CD8-positive, alpha-beta memory T cell (primary cell): ENCODE results near the gene SEPTIN5. TPM values are rescaled to one million over a fixed set of nuclear protein-coding genes. Genes with fewer than 3 reads are reported as not detected.
"Not testable (repeated sequence)": the region's sequence is repeated elsewhere in the genome, so short reads cannot be mapped to it uniquely, and the experiment has no call there.

ENCODE experiments used
- CTCF ChIA-PET: fragments of 350-600 bp; sonication (Branson Sonifier 250); formaldehyde crosslinking; loops from one replicate; lab custom pipeline; 2021; ENCODE audit warnings: antibody characterized with exemption; lab: Charles Lee
- POLR2A ChIA-PET: fragments of 350-600 bp; sonication (Branson Sonifier 250); formaldehyde crosslinking; loops from one replicate; lab custom pipeline; 2021; ENCODE audit warnings: antibody characterized with exemption; lab: Charles Lee
- DNase-seq, 5 donors: peaks; one replicate each; pipeline versions ENCODE4 v3.0.0 to v3.0.0-alpha.2; 2020 to 2022; ENCODE audit warnings: mixed read lengths in 1 of 5
- H3K27ac ChIP-seq: one replicate; pipeline ENCODE4 v1.7.0; 2013; ENCODE audit warnings: low read depth, mild to moderate bottlenecking, low read length, moderate library complexity
- H3K27me3 ChIP-seq: 2 replicates; pipeline ENCODE4 v1.7.0; 2013; ENCODE audit warnings: low read length, mild to moderate bottlenecking; ENCODE audit not compliant: insufficient read depth, poor library complexity, severe bottlenecking
- H3K36me3 ChIP-seq: 2 replicates; pipeline ENCODE4 v1.7.0; 2013; ENCODE audit warnings: mild to moderate bottlenecking, low read length, moderate library complexity; ENCODE audit not compliant: insufficient read depth
- H3K4me1 ChIP-seq: 2 replicates; pipeline ENCODE4 v1.7.0; 2013; ENCODE audit warnings: mild to moderate bottlenecking, low read length, moderate library complexity; ENCODE audit not compliant: insufficient read depth
- H3K4me3 ChIP-seq: 2 replicates; pipeline ENCODE4 v1.7.0; 2013; ENCODE audit warnings: mild to moderate bottlenecking, low read length
- H3K9me3 ChIP-seq: 2 replicates; pipeline ENCODE4 v1.7.0; 2013; ENCODE audit warnings: mild to moderate bottlenecking, low read length
- H3K27ac Mint-ChIP-seq, 8 donors: one replicate each; pipeline ENCODE4 v1.8.0; 2020 to 2021; ENCODE audit warnings: mixed read lengths in 8 of 8, mild to moderate bottlenecking in 6 of 8, inconsistent platforms in 3 of 8, moderate library complexity in 3 of 8
- H3K27me3 Mint-ChIP-seq, 2 donors: one replicate each; pipeline ENCODE4 v1.8.0; 2020 to 2021; ENCODE audit warnings: mixed read lengths in 2 of 2, mild to moderate bottlenecking in 1 of 2, moderate library complexity in 1 of 2
- H3K36me3 Mint-ChIP-seq, 3 donors: one replicate each; pipeline ENCODE4 v1.8.0; 2020 to 2021; ENCODE audit warnings: mixed read lengths in 3 of 3, inconsistent platforms in 1 of 3, mild to moderate bottlenecking in 1 of 3
- H3K4me1 Mint-ChIP-seq, 3 donors: one replicate each; pipeline ENCODE4 v1.8.0; 2020 to 2021; ENCODE audit warnings: mixed read lengths in 3 of 3, inconsistent platforms in 1 of 3, mild to moderate bottlenecking in 1 of 3
- H3K4me3 Mint-ChIP-seq, 7 donors: one replicate each; pipeline ENCODE4 v1.8.0; 2020 to 2021; ENCODE audit warnings: mixed read lengths in 7 of 7, mild to moderate bottlenecking in 6 of 7, moderate library complexity in 4 of 7, inconsistent platforms in 2 of 7
- H3K9me3 Mint-ChIP-seq, 5 donors: one replicate each; pipeline ENCODE4 v1.8.0; 2020 to 2022; ENCODE audit warnings: mixed read lengths in 5 of 5, mild to moderate bottlenecking in 3 of 5, moderate library complexity in 2 of 5, inconsistent platforms in 1 of 5
- polyA plus RNA-seq: library from polyadenylated mRNA; unstranded; fragments of 300-500 nt; fragmentation: Illumina TruSeq; gene quantifications from one replicate; pipeline ENCODE4 v1.2.3, GENCODE V29; 2021
- total RNA-seq, 2 experiments: library from RNA; stranded (reverse); gene quantifications; one replicate each; pipeline ENCODE4 v1.2.3, GENCODE V29; 2021

The SEPTIN5 gene
- total and polyA plus RNA-seq, 3 experiments from 2014 or later, result 0.20 to 0.38 TPM; not detected in 1

DNA sequence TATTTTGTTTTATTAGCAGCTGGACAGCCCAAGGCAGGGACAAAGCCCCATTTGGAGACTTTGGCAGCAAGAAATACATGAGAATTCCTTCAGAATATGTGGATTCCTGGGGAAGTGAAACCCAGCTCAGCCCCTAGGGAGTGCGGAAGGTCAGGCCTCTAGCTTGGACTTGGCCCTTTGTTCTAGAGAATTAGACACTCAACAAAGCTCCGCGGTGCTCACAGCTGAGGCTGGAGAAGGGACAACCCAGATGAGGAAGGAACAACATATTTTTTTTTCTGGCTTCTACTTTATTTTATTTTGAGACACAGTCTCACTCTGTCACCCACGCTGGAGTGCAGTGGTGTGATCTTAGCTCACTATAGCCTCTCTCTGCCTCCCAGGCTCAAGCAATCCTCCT lies 44.7 kb upstream of the SEPTIN5 start:
- no peak overlapping the region for H3K4me3 Mint-ChIP-seq
- no peak for DNase-seq
- no peak overlapping the region for H3K27ac Mint-ChIP-seq
- no peak overlapping the region for H3K27ac ChIP-seq
- CTCF ChIA-PET, result no interaction called here
- H3K27me3 ChIP-seq, result peaks cover 22% of the 10 kb centered on the region
- H3K27me3 Mint-ChIP-seq, result peaks cover 3 to 26% of the 10 kb centered on the region in 2 donors
- no peaks in the 10 kb centered on the region for H3K9me3 ChIP-seq
- no peaks in the 10 kb centered on the region for H3K4me1 Mint-ChIP-seq
- no peaks in the 10 kb centered on the region for H3K36me3 ChIP-seq
- no peaks in the 10 kb centered on the region for H3K9me3 Mint-ChIP-seq
- no peaks in the 10 kb centered on the region for H3K36me3 Mint-ChIP-seq
- no peaks in the 10 kb centered on the region for H3K4me1 ChIP-seq
- POLR2A ChIA-PET, result no interaction called here
- no peak overlapping the region for H3K4me3 ChIP-seq

- no peak overlapping the region for H3K27ac Mint-ChIP-seq
- no peak for DNase-seq
- Histone ChIP-seq H3K4me3 (no peak overlapping the region), H3K4me1 (no peaks in the 10 kb centered on the region), H3K27ac (no peak overlapping the region), H3K9me3 (no peaks in the 10 kb centered on the region), H3K27me3 (peaks cover 16% of the 10 kb centered on the region), H3K36me3 (no peaks in the 10 kb centered on the region)
- H3K27me3 Mint-ChIP-seq, result peaks cover 3 to 31% of the 10 kb centered on the region in 2 donors
- no peak overlapping the region for H3K4me3 Mint-ChIP-seq
- H3K36me3 Mint-ChIP-seq, result no peaks in the 10 kb centered on the region
- H3K4me1 Mint-ChIP-seq, result no peaks in the 10 kb centered on the region
- ChIA-PET CTCF (no interaction called here), POLR2A (no interaction called here)
- H3K9me3 Mint-ChIP-seq, result no peaks in the 10 kb centered on the region
Measured at GRCh38 chr22:19671316-19671715, 43.0 kb upstream of the SEPTIN5 start.

GRCh38 chr22:19672054-19672776 lies 42.1 kb upstream of the SEPTIN5 start:
- Mint-ChIP-seq H3K4me1 (no peaks in the 10 kb centered on the region), H3K27ac (no peak overlapping the region), H3K36me3 (no peaks in the 10 kb centered on the region), H3K27me3 (peaks cover 3 to 27% of the 10 kb centered on the region in 2 donors), H3K4me3 (no peak overlapping the region), H3K9me3 (no peaks in the 10 kb centered on the region)
- ChIA-PET CTCF (no interaction called here), POLR2A (no interaction called here)
- Histone ChIP-seq H3K4me3 (no peak overlapping the region), H3K36me3 (no peaks in the 10 kb centered on the region), H3K27me3 (peaks cover 13% of the 10 kb centered on the region), H3K27ac (no peak overlapping the region), H3K9me3 (no peaks in the 10 kb centered on the region), H3K4me1 (no peaks in the 10 kb centered on the region)
- DNase-seq, result no peak

GRCh38 chr22:19673660-19674059 lies 40.6 kb upstream of the SEPTIN5 start:
- H3K9me3 Mint-ChIP-seq, result no peaks in the 10 kb centered on the region
- Histone ChIP-seq H3K27ac (no peak overlapping the region), H3K27me3 (peaks cover 3% of the 10 kb centered on the region), H3K9me3 (no peaks in the 10 kb centered on the region), H3K4me1 (no peaks in the 10 kb centered on the region), H3K36me3 (no peaks in the 10 kb centered on the region), H3K4me3 (no peak overlapping the region)
- DNase-seq, result no peak
- peaks cover 0 to 3% (median 0%) of the 10 kb centered on the region in 3 donors for H3K36me3 Mint-ChIP-seq
- CTCF ChIA-PET, result no interaction called here
- H3K27me3 Mint-ChIP-seq, result peaks cover 4 to 33% of the 10 kb centered on the region in 2 donors
- no peaks in the 10 kb centered on the region for H3K4me1 Mint-ChIP-seq
- H3K27ac Mint-ChIP-seq, result no peak overlapping the region
- POLR2A ChIA-PET, result no interaction called here
- no peak overlapping the region for H3K4me3 Mint-ChIP-seq

DNA sequence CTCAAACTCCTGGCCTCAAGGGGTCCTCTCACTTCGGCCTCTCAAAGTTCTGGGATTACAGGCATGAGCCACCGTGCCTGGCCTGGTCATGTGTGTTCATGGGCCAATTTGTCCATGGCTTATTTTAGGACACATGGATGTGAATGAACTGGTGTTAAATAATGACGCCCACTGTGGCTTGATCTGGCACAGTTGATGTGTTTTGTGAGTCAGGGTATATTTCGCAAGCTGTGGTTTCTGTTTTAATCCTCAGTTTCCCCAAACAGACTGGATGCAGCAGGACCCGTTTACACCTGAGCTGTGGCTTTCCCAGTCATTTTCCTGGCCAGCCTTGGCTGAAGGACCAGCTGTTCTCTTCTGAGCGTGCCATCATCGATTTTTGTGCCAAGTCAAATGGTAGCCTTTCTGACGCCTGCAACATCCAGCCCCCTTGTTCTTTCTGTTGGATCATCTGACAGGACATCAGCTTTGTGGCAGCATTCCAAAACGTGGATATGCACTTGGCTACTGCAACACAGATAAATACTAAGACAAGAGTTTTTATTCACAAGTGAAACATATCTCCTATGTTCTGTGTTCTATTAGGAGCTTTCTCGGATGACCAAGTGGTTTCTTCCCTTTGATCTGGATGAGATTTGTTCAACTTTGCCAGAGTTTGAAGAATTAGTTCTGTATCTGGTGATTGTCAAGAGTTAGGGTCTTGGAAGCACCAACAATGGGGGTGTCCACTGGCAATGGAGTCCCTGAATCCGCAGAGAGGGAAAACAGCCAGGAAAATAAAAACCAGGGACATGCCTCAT lies 40.0 kb upstream of the SEPTIN5 start:
- ChIA-PET POLR2A (no interaction called here), CTCF (no interaction called here)
- no peak overlapping the region for H3K27ac Mint-ChIP-seq
- Histone ChIP-seq H3K4me1 (no peaks in the 10 kb centered on the region), H3K4me3 (no peak overlapping the region), H3K27ac (no peak overlapping the region), H3K9me3 (no peaks in the 10 kb centered on the region), H3K27me3 (no peaks in the 10 kb centered on the region), H3K36me3 (no peaks in the 10 kb centered on the region)
- DNase-seq, result no peak
- no peaks in the 10 kb centered on the region for H3K9me3 Mint-ChIP-seq
- H3K27me3 Mint-ChIP-seq, result peaks cover 4 to 39% of the 10 kb centered on the region in 2 donors
- H3K4me1 Mint-ChIP-seq, result no peaks in the 10 kb centered on the region
- H3K36me3 Mint-ChIP-seq, result peaks cover 0 to 3% (median 0%) of the 10 kb centered on the region in 3 donors
- no peak overlapping the region for H3K4me3 Mint-ChIP-seq

DNA sequence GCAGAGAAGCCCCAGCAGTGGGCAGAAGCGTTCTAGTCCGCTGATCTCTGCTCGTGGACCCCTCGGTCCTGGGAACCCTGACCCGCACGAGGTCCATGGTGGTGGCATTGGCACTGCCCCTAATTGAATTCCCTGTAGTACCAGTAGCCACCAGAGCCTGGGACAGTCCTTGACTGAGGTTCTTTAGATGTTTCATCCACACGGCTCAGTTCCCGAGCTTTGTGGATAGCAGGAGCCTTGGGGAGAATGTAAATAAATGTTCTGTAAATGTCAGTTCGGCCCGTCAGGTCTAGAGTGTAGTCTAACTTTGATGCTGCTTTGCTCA lies 39.4 kb upstream of the SEPTIN5 start:
- no peak overlapping the region for H3K27ac Mint-ChIP-seq
- H3K36me3 Mint-ChIP-seq, result peaks cover 0 to 3% (median 0%) of the 10 kb centered on the region in 3 donors
- Histone ChIP-seq H3K36me3 (no peaks in the 10 kb centered on the region), H3K4me1 (no peaks in the 10 kb centered on the region), H3K9me3 (no peaks in the 10 kb centered on the region), H3K4me3 (no peak overlapping the region), H3K27ac (no peak overlapping the region), H3K27me3 (peaks cover 2% of the 10 kb centered on the region)
- POLR2A ChIA-PET, result no interaction called here
- DNase-seq, result no peak
- H3K4me1 Mint-ChIP-seq, result no peaks in the 10 kb centered on the region
- CTCF ChIA-PET, result interaction anchor here (0.9 kb wide), 1 partner anchor 9 kb away, joined by 3 read pairs; no protein-coding TSS in a partner anchor
- H3K4me3 Mint-ChIP-seq, result no peak overlapping the region
- peaks cover 4 to 39% of the 10 kb centered on the region in 2 donors for H3K27me3 Mint-ChIP-seq
- H3K9me3 Mint-ChIP-seq, result no peaks in the 10 kb centered on the region

DNA sequence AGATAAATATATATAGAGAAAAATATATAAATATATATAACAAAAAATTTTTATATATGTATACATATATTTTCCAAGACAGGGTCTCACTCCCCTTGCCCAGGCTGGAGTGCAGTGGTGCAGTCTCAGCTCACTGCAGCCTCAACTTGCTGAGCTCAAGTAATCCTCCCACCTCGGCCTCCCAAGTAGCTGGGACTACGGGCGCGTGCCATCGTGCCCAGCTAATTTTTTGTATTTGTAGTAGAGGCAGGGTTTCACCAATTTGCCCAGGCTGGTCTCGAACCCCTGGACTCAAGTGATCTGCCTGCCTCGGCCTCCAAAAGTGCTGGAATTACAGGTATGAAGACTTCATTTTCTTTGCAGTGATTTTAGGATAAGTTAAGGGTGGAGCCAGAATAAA lies 38.9 kb upstream of the SEPTIN5 start:
- no peak overlapping the region for H3K4me3 ChIP-seq
- no peak overlapping the region for H3K27ac ChIP-seq
- no peaks in the 10 kb centered on the region for H3K36me3 ChIP-seq
- ChIA-PET CTCF (interaction anchor here (0.9 kb wide), 2 partner anchors 9 to 14 kb away, joined by 3 read pairs; no protein-coding TSS in a partner anchor), POLR2A (no interaction called here)
- H3K27me3 ChIP-seq, result peaks cover 7% of the 10 kb centered on the region
- Mint-ChIP-seq H3K4me1 (no peaks in the 10 kb centered on the region), H3K27ac (no peak overlapping the region), H3K4me3 (no peak overlapping the region), H3K9me3 (no peaks in the 10 kb centered on the region), H3K36me3 (peaks cover 0 to 3% (median 0%) of the 10 kb centered on the region in 3 donors), H3K27me3 (peaks cover 4 to 39% of the 10 kb centered on the region in 2 donors)
- no peaks in the 10 kb centered on the region for H3K9me3 ChIP-seq
- DNase-seq, result no peak
- no peaks in the 10 kb centered on the region for H3K4me1 ChIP-seq

DNA sequence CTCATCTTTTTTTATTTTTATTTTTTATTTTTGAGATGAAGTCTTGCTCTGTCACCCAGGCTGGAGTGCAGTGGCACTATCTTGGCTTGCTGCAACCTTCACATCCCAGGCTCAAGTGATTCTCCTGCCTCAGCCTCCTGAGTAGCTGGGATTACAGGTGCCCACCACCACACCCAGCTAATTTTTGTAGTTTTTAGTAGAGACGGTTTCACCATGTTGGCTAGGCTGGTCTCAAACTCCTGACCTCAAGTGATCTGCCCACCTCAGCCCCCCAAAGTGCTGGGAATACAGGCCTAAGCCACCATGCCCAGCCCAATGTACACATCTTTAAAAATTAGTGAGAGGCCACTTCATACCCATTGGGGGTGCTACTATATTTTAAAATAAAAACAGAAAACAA lies 37.9 kb upstream of the SEPTIN5 start:
- POLR2A ChIA-PET, H3K4me3 Mint-ChIP-seq, H3K27ac Mint-ChIP-seq, H3K4me3 ChIP-seq, DNase-seq, H3K36me3 ChIP-seq, H3K36me3 Mint-ChIP-seq, H3K4me1 ChIP-seq, H3K27ac ChIP-seq, H3K27me3 ChIP-seq, H3K9me3 Mint-ChIP-seq, H3K9me3 ChIP-seq, H3K4me1 Mint-ChIP-seq: not testable (repeated sequence)
- peaks cover 7 to 43% of the 10 kb centered on the region in 2 donors for H3K27me3 Mint-ChIP-seq
- CTCF ChIA-PET, result interaction anchor here (0.9 kb wide), 1 partner anchor 15 kb away, joined by 3 read pairs; no protein-coding TSS in a partner anchor
